ENCODE data around the gene RCCD1. TPM values are rescaled to one million over a fixed set of nuclear protein-coding genes. Genes with fewer than 3 reads are reported as not detected.

The RCCD1 gene
- total RNA-seq, 5 donors from 2014 or later (not counting 1 experiment from before 2014, with no cell fraction given) = 5.7 to 21.2 (median 15.8) TPM

DNA sequence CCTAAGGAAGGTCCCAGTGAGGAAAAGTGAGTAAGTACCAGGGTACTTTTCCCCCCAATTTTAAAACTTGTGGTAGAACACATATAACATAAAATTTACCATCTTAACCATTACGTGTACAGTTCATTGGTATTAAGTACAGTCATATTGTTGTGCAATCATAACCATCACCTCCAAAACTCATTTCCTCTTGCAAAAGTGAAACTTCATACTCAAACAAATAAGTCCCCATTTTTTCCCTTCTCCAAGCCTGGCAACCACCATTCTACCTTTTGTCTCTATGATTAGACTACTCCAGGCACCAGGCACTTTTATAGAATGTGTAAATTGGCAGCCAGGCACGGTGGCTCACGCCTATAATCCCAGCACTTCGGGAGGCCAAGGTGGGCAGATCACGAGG is 27.5 kb downstream of the RCCD1 start:
- Histone ChIP-seq H3K9me3 (no peaks in the 10 kb centered on the region), H3K4me1 (ENCODE audit: control insufficient read depth in 1 of 2, extremely low read depth in 1 of 2, insufficient read depth in 2 of 2, low read length in 2 of 2) (no peaks in the 10 kb centered on the region), H3K36me3 (ENCODE audit: control insufficient read depth in 2 of 2, extremely low read depth in 1 of 2, insufficient read depth in 1 of 2, low read length in 1 of 2) (no peaks in the 10 kb centered on the region), H3K27ac (ENCODE audit: low read length) (no peak overlapping the region), H3K4me3 (ENCODE audit: control insufficient read depth in 1 of 2, extremely low read depth in 1 of 2, low read length in 1 of 2) (no peak overlapping the region), H3K27me3 (replicated peaks in 1 of 2; ENCODE audit: control insufficient read depth in 2 of 2, extremely low read depth in 1 of 2, insufficient read depth in 2 of 2, low read length in 1 of 2) (no peaks in the 10 kb centered on the region)
- H3K4me1 Mint-ChIP-seq = peaks cover 0 to 11% (median 0%) of the 10 kb centered on the region in 3 donors
- H3K4me3 Mint-ChIP-seq = no peak overlapping the region
- no peak overlapping the region for H3K27ac Mint-ChIP-seq
- 93% methylated on average over 4 of the region's 5 CpGs for WGBS (ENCODE audit: insufficient coverage)
- DNase-seq (no peak), ATAC-seq (replicated peaks in 1 of 4) (no peak)
- H3K27me3 Mint-ChIP-seq = no peaks in the 10 kb centered on the region
- ChIA-PET CTCF (interaction anchor here in 1 of 2 donors (0.7 kb wide), 1 partner anchor 36 kb away, joined by 4 read pairs; no protein-coding TSS in a partner anchor), POLR2A (no interaction called here)
- H3K36me3 Mint-ChIP-seq = peaks cover 27% of the 10 kb centered on the region
- H3K9me3 Mint-ChIP-seq = no peaks in the 10 kb centered on the region

DNA sequence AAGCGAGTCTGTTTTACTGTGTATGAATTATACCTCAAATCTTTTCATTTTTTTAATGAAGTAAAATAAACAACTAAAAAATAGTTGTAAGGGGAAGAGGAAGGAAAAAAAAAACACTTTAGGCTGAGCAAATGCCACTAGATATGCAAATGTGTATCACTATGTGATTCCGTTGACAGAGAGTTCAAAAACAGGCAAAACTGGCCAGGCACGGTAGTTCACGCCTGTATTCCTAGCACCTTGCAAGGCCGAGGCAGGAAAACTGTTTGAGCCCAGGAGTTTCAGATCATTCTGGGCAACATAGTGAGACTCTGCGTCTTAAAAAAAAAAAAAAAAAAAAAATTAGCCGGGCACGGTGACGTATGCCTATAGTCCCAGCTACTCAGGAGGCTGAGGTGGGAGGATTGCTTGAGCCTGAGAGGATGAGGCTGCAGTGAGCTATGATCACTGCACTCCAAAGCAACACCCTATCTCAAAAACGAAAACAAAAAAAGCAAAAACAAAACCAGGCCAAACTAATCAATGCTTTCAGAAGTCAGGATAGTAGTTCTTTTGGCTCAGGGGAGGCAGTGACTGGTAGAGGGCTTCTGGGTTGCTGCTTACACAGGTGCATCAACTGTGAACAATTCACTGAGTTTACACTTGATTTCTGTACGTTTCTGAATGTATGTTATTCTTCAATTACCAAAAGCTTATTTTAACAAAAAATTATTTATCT is 32.3 kb downstream of the RCCD1 start:
- no peak for ATAC-seq (replicated peaks in 1 of 4)
- no peak for DNase-seq
- H3K4me1 Mint-ChIP-seq = peaks cover 10 to 27% (median 11%) of the 10 kb centered on the region in 3 donors
- Histone ChIP-seq H3K4me1 (ENCODE audit: control insufficient read depth in 1 of 2, extremely low read depth in 1 of 2, insufficient read depth in 2 of 2, low read length in 2 of 2) (peaks cover 0 to 9% of the 10 kb centered on the region in 2 experiments), H3K36me3 (ENCODE audit: control insufficient read depth in 2 of 2, extremely low read depth in 1 of 2, insufficient read depth in 1 of 2, low read length in 1 of 2) (no peaks in the 10 kb centered on the region), H3K4me3 (ENCODE audit: control insufficient read depth in 1 of 2, extremely low read depth in 1 of 2, low read length in 1 of 2) (no peak overlapping the region), H3K9me3 (no peaks in the 10 kb centered on the region), H3K27ac (ENCODE audit: low read length) (no peak overlapping the region), H3K27me3 (replicated peaks in 1 of 2; ENCODE audit: control insufficient read depth in 2 of 2, extremely low read depth in 1 of 2, insufficient read depth in 2 of 2, low read length in 1 of 2) (no peaks in the 10 kb centered on the region)
- H3K36me3 Mint-ChIP-seq = peaks cover 3% of the 10 kb centered on the region
- H3K27ac Mint-ChIP-seq = no peak overlapping the region
- CTCF ChIA-PET = interaction anchor here (0.6 kb wide), 3 partner anchors 29 to 1579 kb away, joined by 3 read pairs; no protein-coding TSS in a partner anchor
- H3K27me3 Mint-ChIP-seq = no peaks in the 10 kb centered on the region
- H3K4me3 Mint-ChIP-seq = no peak overlapping the region
- 96% methylated on average over 4 of the region's 11 CpGs for WGBS (ENCODE audit: insufficient coverage)
- no peaks in the 10 kb centered on the region for H3K9me3 Mint-ChIP-seq
- POLR2A ChIA-PET = interaction anchor here in 1 of 2 donors (0.5 to 0.6 kb wide), 2 partner anchors 77 to 438 kb away, joined by 3 read pairs; no protein-coding TSS in a partner anchor

DNA sequence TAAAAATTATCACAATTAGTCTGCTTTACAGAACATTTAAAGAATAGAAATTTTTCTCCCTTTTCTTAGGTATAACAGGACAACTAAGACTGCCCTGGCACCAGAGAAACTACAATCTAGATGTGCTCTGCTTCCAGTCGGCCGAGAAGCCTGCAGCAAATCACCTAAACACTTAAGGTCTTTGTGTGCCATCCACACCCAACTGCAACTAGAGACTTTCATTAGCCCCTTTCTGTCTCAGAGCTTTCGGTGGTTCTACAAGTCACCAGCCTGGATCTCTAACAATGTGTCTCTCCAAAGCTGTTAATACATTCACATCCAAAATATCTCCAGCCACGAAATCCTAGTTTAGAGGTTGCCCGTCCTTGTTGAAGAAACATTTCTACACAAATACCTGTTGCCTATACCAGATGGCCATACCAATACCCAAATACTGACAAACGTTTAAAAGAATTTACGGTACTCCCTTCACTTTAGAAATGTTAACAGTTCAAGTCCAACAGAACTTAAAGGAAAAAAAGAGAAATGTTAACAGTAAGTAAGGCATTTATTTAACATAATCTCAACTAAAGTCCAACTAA is 33.0 kb downstream of the RCCD1 start:
- H3K36me3 Mint-ChIP-seq = no peaks in the 10 kb centered on the region
- no peaks in the 10 kb centered on the region for H3K27me3 ChIP-seq (replicated peaks in 1 of 2; ENCODE audit: control insufficient read depth in 2 of 2, extremely low read depth in 1 of 2, insufficient read depth in 2 of 2, low read length in 1 of 2)
- H3K4me1 ChIP-seq (ENCODE audit: control insufficient read depth in 1 of 2, extremely low read depth in 1 of 2, insufficient read depth in 2 of 2, low read length in 2 of 2) = peaks cover 0 to 9% of the 10 kb centered on the region in 2 experiments
- WGBS (ENCODE audit: insufficient coverage) = 97% methylated on average over 4 of the region's 7 CpGs
- H3K4me1 Mint-ChIP-seq = peaks cover 13 to 29% (median 13%) of the 10 kb centered on the region in 3 donors
- ATAC-seq (replicated peaks in 1 of 4) (no peak), DNase-seq (no peak)
- no peaks in the 10 kb centered on the region for H3K9me3 ChIP-seq
- no peak overlapping the region for H3K4me3 ChIP-seq (ENCODE audit: control insufficient read depth in 1 of 2, extremely low read depth in 1 of 2, low read length in 1 of 2)
- CTCF ChIA-PET = interaction anchor here (0.6 kb wide), 3 partner anchors 30 to 1580 kb away, joined by 3 read pairs; no protein-coding TSS in a partner anchor
- H3K27me3 Mint-ChIP-seq = no peaks in the 10 kb centered on the region
- no peak overlapping the region for H3K4me3 Mint-ChIP-seq
- no peak overlapping the region for H3K27ac Mint-ChIP-seq
- no peaks in the 10 kb centered on the region for H3K36me3 ChIP-seq (ENCODE audit: control insufficient read depth in 2 of 2, extremely low read depth in 1 of 2, insufficient read depth in 1 of 2, low read length in 1 of 2)
- no peaks in the 10 kb centered on the region for H3K9me3 Mint-ChIP-seq
- H3K27ac ChIP-seq (ENCODE audit: low read length) = no peak overlapping the region
- POLR2A ChIA-PET = interaction anchor here in 1 of 2 donors (0.5 to 0.6 kb wide), 3 partner anchors 77 to 600 kb away, joined by 3 to 10 read pairs (median 3); partner anchors contain the start of gene IQGAP1

DNA sequence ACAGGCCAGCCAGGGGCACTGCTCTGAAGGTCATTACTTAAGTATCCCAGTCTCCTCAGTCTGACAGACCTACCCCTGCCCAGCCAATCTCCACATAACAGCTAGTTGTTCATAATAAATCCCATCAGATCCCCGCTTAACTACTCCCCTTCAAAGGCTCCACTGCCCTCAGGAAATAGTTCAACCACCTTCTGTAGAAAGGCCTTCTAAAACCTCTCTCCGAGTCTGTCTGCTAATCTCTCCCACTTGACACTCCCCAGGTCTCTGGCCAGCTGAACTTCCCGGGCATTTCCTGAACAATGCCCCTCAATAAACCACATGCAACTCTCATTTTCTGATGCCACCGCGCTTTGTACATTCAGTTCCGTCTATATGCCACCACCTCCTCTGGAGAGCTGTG is 33.6 kb downstream of the RCCD1 start:
- 53% methylated on average over 6 of the region's 6 CpGs for WGBS (ENCODE audit: insufficient coverage)
- CTCF ChIA-PET = no interaction called here
- no peaks in the 10 kb centered on the region for H3K9me3 ChIP-seq
- Mint-ChIP-seq H3K9me3 (no peaks in the 10 kb centered on the region), H3K4me3 (peak overlapping the region in 2 of 3 donors; percentile 1 to 3), H3K4me1 (peaks cover 14 to 31% (median 17%) of the 10 kb centered on the region in 3 donors), H3K27me3 (no peaks in the 10 kb centered on the region), H3K36me3 (no peaks in the 10 kb centered on the region), H3K27ac (peak overlapping the region; percentile 30 to 44)
- no peak overlapping the region for H3K27ac ChIP-seq (ENCODE audit: low read length)
- POLR2A ChIA-PET = interaction anchor here in 1 of 2 donors (0.6 kb wide), 1 partner anchor 600 kb away, joined by 10 read pairs; the partner anchor contains the start of gene IQGAP1
- peaks cover 0 to 13% of the 10 kb centered on the region in 2 experiments for H3K4me1 ChIP-seq (ENCODE audit: control insufficient read depth in 1 of 2, extremely low read depth in 1 of 2, insufficient read depth in 2 of 2, low read length in 2 of 2)
- H3K27me3 ChIP-seq (replicated peaks in 1 of 2; ENCODE audit: control insufficient read depth in 2 of 2, extremely low read depth in 1 of 2, insufficient read depth in 2 of 2, low read length in 1 of 2) = no peaks in the 10 kb centered on the region
- H3K36me3 ChIP-seq (ENCODE audit: control insufficient read depth in 2 of 2, extremely low read depth in 1 of 2, insufficient read depth in 1 of 2, low read length in 1 of 2) = no peaks in the 10 kb centered on the region
- no peak for DNase-seq
- ATAC-seq (replicated peaks in 1 of 4) = no peak
- H3K4me3 ChIP-seq (ENCODE audit: control insufficient read depth in 1 of 2, extremely low read depth in 1 of 2, low read length in 1 of 2) = no peak overlapping the region

DNA sequence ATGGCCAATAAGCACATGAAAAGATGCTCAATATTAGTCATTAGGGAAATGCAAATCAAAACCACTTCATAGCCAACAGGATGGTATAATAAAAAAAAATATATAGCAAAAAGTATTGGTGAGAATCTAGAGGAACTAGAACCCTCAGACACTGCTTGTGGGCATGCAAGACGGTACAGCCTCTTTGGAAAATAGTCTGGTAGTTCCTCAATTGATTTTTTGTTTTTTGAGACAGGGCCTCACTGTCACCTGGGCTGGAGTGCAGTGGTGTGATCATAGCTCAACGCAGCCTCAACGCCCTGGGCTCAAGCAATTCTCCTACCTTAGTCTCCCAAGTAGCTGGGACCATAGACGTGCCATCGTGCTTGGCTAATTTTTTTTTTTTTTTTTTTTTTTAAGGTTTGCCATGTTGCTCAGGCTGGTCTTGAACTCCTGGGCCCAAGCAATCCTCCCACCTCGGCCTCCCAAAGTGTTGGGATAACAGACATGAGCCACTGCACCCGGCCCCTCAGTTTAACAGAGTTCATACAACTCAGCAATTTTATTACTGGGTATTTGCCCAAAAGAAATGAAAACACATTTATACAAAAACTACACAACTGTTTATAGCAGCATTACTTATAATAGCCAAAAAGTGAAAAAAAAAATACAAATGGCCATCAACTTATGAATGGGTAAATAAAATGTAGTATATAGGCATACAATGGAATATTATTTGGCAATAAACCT is 34.5 kb downstream of the RCCD1 start:
- 86% methylated on average over 5 of the region's 7 CpGs for WGBS (ENCODE audit: insufficient coverage)

DNA sequence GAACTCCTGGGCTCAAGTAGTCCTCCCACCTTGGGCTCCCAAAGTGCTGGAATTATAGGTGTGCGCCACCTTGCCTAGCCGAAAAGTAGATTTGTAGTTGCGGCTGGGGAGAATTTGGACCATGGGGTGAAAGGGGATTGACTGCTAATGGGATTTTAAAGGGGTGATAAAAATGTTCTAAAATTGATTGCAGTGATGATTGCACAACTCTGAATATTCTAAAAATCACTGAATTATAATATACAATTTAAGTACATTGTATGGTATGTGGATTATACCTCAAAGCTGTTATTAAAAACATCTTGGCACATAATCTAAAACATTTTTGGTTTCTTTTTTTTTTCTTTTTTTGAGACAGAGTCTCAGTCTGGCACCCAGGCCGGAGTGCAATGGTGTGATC is 35.8 kb downstream of the RCCD1 start:
- no peak overlapping the region for H3K27ac Mint-ChIP-seq
- POLR2A ChIA-PET = no interaction called here
- no peaks in the 10 kb centered on the region for H3K27me3 ChIP-seq (replicated peaks in 1 of 2; ENCODE audit: control insufficient read depth in 2 of 2, extremely low read depth in 1 of 2, insufficient read depth in 2 of 2, low read length in 1 of 2)
- H3K9me3 Mint-ChIP-seq = no peaks in the 10 kb centered on the region
- no peaks in the 10 kb centered on the region for H3K27me3 Mint-ChIP-seq
- H3K27ac ChIP-seq (ENCODE audit: low read length) = no peak overlapping the region
- no peak for DNase-seq
- CTCF ChIA-PET = no interaction called here
- no peak overlapping the region for H3K4me3 ChIP-seq (ENCODE audit: control insufficient read depth in 1 of 2, extremely low read depth in 1 of 2, low read length in 1 of 2)
- H3K4me3 Mint-ChIP-seq = no peak overlapping the region
- H3K36me3 Mint-ChIP-seq = no peaks in the 10 kb centered on the region
- no peak for ATAC-seq (replicated peaks in 1 of 4)
- peaks cover 3 to 24% of the 10 kb centered on the region in 2 experiments for H3K4me1 ChIP-seq (ENCODE audit: control insufficient read depth in 1 of 2, extremely low read depth in 1 of 2, insufficient read depth in 2 of 2, low read length in 2 of 2)
- no peaks in the 10 kb centered on the region for H3K9me3 ChIP-seq
- peaks cover 27 to 43% (median 30%) of the 10 kb centered on the region in 3 donors for H3K4me1 Mint-ChIP-seq
- no peaks in the 10 kb centered on the region for H3K36me3 ChIP-seq (ENCODE audit: control insufficient read depth in 2 of 2, extremely low read depth in 1 of 2, insufficient read depth in 1 of 2, low read length in 1 of 2)
- WGBS (ENCODE audit: insufficient coverage) = 80% methylated on average over 1 of the region's 4 CpGs

More for the DNA sequence above, 34.5 kb downstream of the RCCD1 start:
- no peak overlapping the region for H3K4me3 ChIP-seq (ENCODE audit: control insufficient read depth in 1 of 2, extremely low read depth in 1 of 2, low read length in 1 of 2)
- no peaks in the 10 kb centered on the region for H3K27me3 ChIP-seq (replicated peaks in 1 of 2; ENCODE audit: control insufficient read depth in 2 of 2, extremely low read depth in 1 of 2, insufficient read depth in 2 of 2, low read length in 1 of 2)
- Mint-ChIP-seq H3K4me3 (peak overlapping the region in 1 of 3 donors; percentile 3), H3K4me1 (peaks cover 20 to 35% (median 21%) of the 10 kb centered on the region in 3 donors), H3K9me3 (no peaks in the 10 kb centered on the region), H3K27me3 (no peaks in the 10 kb centered on the region), H3K36me3 (no peaks in the 10 kb centered on the region), H3K27ac (peak overlapping the region in 1 of 2 donors; percentile 44)
- ChIA-PET CTCF (no interaction called here), POLR2A (interaction anchor here in 1 of 2 donors (0.7 kb wide), 1 partner anchor 86 kb away, joined by 8 read pairs; the partner anchor contains the start of gene MAN2A2)
- DNase-seq = no peak
- peaks cover 0 to 17% of the 10 kb centered on the region in 2 experiments for H3K4me1 ChIP-seq (ENCODE audit: control insufficient read depth in 1 of 2, extremely low read depth in 1 of 2, insufficient read depth in 2 of 2, low read length in 2 of 2)
- no peak for ATAC-seq (replicated peaks in 1 of 4)
- no peak overlapping the region for H3K27ac ChIP-seq (ENCODE audit: low read length)
- no peaks in the 10 kb centered on the region for H3K9me3 ChIP-seq
- no peaks in the 10 kb centered on the region for H3K36me3 ChIP-seq (ENCODE audit: control insufficient read depth in 2 of 2, extremely low read depth in 1 of 2, insufficient read depth in 1 of 2, low read length in 1 of 2)

Data from T-cell (primary cell).